Thoracic aorta (tissue), 2 donors: ENCODE data around the gene SOX1. TPM values are rescaled to one million over a fixed set of nuclear protein-coding genes. Genes with fewer than 3 reads are reported as not detected.
A peak's percentile ranks its signal among the peaks of the same experiment; 100 is the strongest.

Experiments
- ATAC-seq: fragments of 150-250 bp; one replicate; pipeline ENCODE4 v1.8.0; 2017; ENCODE audit warnings: low read depth; ENCODE audit not compliant: insufficient number of reproducible peaks, low FRiP score
- DNase-seq: peaks from one replicate; pipeline ENCODE4 v3.0.0-alpha.2; 2020; ENCODE audit warnings: low spot score
- H3K27ac ChIP-seq, 2 donors: fragments of 200-600 bp; sonication (generic); 1 replicate in 1 of 2; 2 replicates in 1 of 2; pipeline ENCODE4 v1.5.1; 2016; ENCODE audit warnings: mild to moderate bottlenecking in 2 of 2, moderate library complexity in 2 of 2
- H3K27me3 ChIP-seq: fragments of 200-600 bp; sonication (generic); replicated peaks from 2 replicates; pipeline ENCODE4 v1.6.0; 2016; ENCODE audit warnings: mild to moderate bottlenecking; ENCODE audit not compliant: insufficient read depth
- H3K36me3 ChIP-seq: fragments of 200-600 bp; sonication (generic); one replicate; pipeline ENCODE4 v1.5.1; 2016
- H3K4me1 ChIP-seq, 2 donors: fragments of 200-600 bp; sonication (generic); 1 replicate in 1 of 2; 2 replicates in 1 of 2; pipeline versions ENCODE4 v1.5.1 to v1.6.0; 2016; ENCODE audit warnings: low read depth in 2 of 2, mild to moderate bottlenecking in 1 of 2; ENCODE audit not compliant: control insufficient read depth in 1 of 2
- H3K4me3 ChIP-seq: fragments of 200-600 bp; sonication (generic); 2 replicates; pipeline ENCODE4 v1.5.1; 2016; ENCODE audit warnings: mild to moderate bottlenecking
- H3K9me3 ChIP-seq: fragments of 200-600 bp; sonication (generic); 2 replicates; pipeline ENCODE4 v1.5.1; 2016
- total RNA-seq, 2 donors: library from RNA; depleted of rRNA; stranded (reverse); fragments of >200 nt; gene quantifications; one replicate each; pipeline versions ENCODE4 v1.1.0 to v1.2.3, GENCODE V29; 2016
- TF ChIP-seq, protein P1 (sequence below): fragments of 200-600 bp; sonication (generic); IDR thresholded peaks from one replicate; pipeline ENCODE4 v1.5.1; 2019; ENCODE audit warnings: antibody characterized with exemption

SOX1 gene
- total RNA-seq, 2 donors from 2014 or later = not detected

DNA sequence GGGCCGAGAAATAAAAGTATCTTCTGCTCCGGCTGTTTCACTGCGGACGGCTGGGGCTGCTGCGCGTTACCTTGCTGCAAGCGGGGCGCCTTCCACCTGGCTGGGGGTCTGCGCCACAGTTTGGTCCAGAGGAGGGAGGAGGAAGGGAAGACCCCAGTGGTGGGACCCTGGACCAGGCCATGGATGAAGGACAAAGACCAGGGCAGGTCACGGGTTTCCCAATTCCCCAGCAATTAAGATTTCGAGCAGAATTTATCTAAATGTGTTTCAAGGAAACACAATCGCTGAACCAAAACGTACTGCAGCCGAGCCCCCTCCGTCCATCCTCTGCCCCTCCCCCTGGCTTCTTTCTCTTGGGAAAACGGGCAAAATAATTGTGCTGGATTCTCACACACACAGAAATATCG, 2.9 kb downstream of the SOX1 start:
- H3K27ac ChIP-seq = no peak overlapping the region
- DNase-seq (no peak), ATAC-seq (no peak)
- no peak overlapping the region for H3K4me3 ChIP-seq
- H3K9me3 ChIP-seq = no peaks in the 10 kb centered on the region
- no peaks in the 10 kb centered on the region for H3K36me3 ChIP-seq
- H3K27me3 ChIP-seq = peaks cover 13% of the 10 kb centered on the region
- H3K4me1 ChIP-seq = peaks cover 0 to 6% of the 10 kb centered on the region in 2 donors
- TF ChIP-seq, protein P1, sequence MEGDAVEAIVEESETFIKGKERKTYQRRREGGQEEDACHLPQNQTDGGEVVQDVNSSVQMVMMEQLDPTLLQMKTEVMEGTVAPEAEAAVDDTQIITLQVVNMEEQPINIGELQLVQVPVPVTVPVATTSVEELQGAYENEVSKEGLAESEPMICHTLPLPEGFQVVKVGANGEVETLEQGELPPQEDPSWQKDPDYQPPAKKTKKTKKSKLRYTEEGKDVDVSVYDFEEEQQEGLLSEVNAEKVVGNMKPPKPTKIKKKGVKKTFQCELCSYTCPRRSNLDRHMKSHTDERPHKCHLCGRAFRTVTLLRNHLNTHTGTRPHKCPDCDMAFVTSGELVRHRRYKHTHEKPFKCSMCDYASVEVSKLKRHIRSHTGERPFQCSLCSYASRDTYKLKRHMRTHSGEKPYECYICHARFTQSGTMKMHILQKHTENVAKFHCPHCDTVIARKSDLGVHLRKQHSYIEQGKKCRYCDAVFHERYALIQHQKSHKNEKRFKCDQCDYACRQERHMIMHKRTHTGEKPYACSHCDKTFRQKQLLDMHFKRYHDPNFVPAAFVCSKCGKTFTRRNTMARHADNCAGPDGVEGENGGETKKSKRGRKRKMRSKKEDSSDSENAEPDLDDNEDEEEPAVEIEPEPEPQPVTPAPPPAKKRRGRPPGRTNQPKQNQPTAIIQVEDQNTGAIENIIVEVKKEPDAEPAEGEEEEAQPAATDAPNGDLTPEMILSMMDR = no peak

DNA sequence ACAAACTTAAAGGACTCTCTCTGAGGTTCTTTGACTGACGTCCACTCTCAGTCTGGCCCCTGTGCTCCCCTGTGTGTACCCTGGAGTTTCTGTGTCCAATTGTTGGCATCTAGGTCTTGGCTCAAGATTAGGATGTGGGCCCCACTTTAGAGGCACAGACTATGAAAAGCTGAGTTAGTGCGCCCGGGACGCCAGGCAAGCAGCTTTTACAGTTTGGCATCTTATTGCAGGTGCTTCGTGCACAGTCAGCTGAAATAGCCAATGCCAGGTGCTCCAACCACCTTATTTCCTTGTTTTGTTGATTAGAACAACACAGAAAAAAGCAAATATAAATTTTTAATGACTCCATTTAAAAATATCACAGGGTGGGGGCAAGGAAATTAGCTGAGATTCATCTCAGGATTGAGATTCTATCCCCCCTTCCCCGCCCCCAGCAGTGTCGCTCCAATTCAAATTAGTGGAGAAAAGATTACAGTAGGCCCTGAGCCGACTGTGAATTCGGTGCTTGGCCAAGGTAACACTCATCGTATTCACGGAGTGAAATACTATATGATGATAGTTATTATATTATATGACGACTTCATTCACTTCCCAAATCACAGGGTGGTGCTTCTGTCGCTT, 4.3 kb downstream of the SOX1 start:
- Histone ChIP-seq H3K4me1 (no peaks in the 10 kb centered on the region), H3K4me3 (no peak overlapping the region)
- TF ChIP-seq, protein P1 = no peak

DNA sequence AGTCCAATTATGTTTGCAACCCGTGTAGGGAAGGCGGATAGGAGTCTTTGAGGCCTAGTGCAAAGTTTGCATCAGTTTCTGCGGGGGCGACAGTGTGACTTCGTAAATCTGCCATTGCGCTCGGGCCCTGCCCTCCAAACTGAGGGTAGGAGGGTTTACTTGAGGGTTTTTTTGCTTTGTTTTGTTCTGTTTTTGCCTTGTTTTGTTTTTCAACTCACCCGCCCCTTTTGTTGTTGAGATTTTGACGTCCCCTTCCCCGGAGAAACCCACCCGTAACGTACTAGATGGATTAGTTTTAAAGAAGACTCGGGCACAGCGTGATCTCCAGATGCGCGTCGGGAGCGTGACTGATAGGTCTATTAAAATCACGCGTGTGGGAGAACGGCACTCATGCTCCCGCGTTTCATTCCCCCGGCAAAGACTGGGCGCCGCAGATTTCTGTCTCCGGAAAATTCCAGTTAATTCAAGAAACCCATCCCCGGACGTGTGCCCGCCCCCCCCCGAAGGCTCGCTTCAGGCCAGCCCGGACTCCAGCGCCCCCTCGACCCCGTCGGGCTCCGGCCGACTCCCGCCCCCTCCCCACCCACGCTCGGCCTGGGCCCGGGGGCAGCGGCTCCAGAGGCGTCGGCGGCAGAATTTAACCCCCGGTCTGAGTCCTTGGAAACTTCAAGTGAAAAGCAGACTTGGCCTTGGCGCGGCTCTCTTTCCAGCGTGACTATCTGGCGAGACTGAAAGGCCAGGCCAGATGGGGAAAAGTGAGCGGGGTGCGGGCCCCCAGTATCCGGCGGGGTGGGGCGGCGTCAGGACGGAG, 5.0 kb downstream of the SOX1 start:
- Histone ChIP-seq H3K9me3 (no peaks in the 10 kb centered on the region), H3K4me3 (peak overlapping the region; percentile 35), H3K27ac (no peak overlapping the region), H3K4me1 (no peaks in the 10 kb centered on the region), H3K27me3 (peaks cover 13% of the 10 kb centered on the region), H3K36me3 (no peaks in the 10 kb centered on the region)
- DNase-seq (no peak), ATAC-seq (no peak)
- TF ChIP-seq, protein P1 = no peak

More for the DNA sequence above, 4.3 kb downstream of the SOX1 start:
- Histone ChIP-seq H3K27ac (no peak overlapping the region), H3K36me3 (no peaks in the 10 kb centered on the region), H3K9me3 (no peaks in the 10 kb centered on the region), H3K27me3 (peaks cover 13% of the 10 kb centered on the region)
- DNase-seq = no peak
- ATAC-seq = no peak

DNA sequence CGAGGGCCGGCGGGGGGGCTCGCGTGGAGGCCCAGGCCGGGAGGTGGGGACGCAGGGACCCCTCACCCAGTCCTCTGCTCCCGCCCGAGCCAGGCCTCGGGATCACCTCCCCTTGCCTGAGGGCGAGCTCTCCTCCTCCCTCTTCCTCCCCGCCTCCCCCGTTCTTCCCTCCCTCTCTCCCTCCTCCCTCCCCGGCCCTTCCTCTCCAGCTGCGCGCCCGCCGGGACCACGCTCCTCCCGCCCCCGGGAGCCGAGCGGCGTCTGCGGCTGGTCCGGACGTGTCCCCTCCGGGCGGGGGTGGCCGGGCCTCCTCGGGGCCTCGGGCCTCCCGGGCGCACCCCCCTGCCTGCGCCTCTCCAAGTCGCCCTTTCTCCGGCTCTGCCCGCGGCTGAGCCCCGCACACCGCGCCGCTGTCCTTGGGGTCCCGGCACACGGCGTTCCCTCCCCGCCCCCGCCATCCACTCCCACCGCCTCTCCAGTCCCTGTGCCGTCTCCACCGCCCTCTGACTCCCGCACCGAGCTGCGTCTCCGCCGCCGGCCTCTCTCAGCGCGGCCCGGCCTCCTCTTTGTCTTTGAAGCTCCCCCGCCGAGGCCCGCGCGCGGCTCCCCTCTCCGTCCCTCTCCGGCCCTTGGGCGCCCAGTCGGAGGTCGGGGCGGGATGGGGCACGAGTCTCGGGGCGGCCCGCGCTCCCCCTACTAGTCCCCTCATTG, 5.7 kb downstream of the SOX1 start:
- Histone ChIP-seq H3K4me1 (no peaks in the 10 kb centered on the region), H3K36me3 (no peaks in the 10 kb centered on the region), H3K9me3 (no peaks in the 10 kb centered on the region), H3K27me3 (peaks cover 13% of the 10 kb centered on the region), H3K27ac (no peak overlapping the region), H3K4me3 (peak overlapping the region; percentile 35)
- ATAC-seq (no peak), DNase-seq (no peak)
- TF ChIP-seq, protein P1 = no peak
